ENCODE results near the gene CCDC80. TPM values are rescaled to one million over a fixed set of nuclear protein-coding genes. Genes with fewer than 3 reads are reported as not detected.

The CCDC80 gene
- total RNA-seq, 1 donor from 2014 or later: not detected

GRCh38 chr3:112687616-112688015 lies 46.7 kb upstream of the CCDC80 start:
- H3K9me3 Mint-ChIP-seq: peaks cover 3% of the 10 kb centered on the region
- H3K36me3 Mint-ChIP-seq (ENCODE audit: low read depth): no peaks in the 10 kb centered on the region
- H3K27me3 Mint-ChIP-seq: no peaks in the 10 kb centered on the region
- no peak overlapping the region for H3K4me3 Mint-ChIP-seq
- intact Hi-C loops (cut with micrococcal nuclease): no loop called here
- DNase-seq (no peak), ATAC-seq (ENCODE audit: low read depth) (no peak)
- H3K27ac Mint-ChIP-seq: no peak overlapping the region
- POLR2A ChIA-PET: no interaction called here
- no peak for TF ChIP-seq CTCF (IDR thresholded peaks at IDR 0.05)
- CTCF ChIA-PET: no interaction called here
- H3K4me1 Mint-ChIP-seq: peaks cover 10% of the 10 kb centered on the region

GRCh38 chr3:112687211-112687610 lies 46.3 kb upstream of the CCDC80 start:
- Mint-ChIP-seq H3K27me3 (no peaks in the 10 kb centered on the region), H3K4me3 (no peak overlapping the region), H3K4me1 (peaks cover 10% of the 10 kb centered on the region), H3K9me3 (peaks cover 3% of the 10 kb centered on the region), H3K27ac (no peak overlapping the region), H3K36me3 (ENCODE audit: low read depth) (no peaks in the 10 kb centered on the region)
- DNase-seq: no peak
- no peak for TF ChIP-seq CTCF (IDR thresholded peaks at IDR 0.05)
- POLR2A ChIA-PET: no interaction called here
- CTCF ChIA-PET: no interaction called here
- no peak for ATAC-seq (ENCODE audit: low read depth)
- intact Hi-C loops (cut with micrococcal nuclease): no loop called here

GRCh38 chr3:112685956-112686799 lies 45.2 kb upstream of the CCDC80 start:
- TF ChIP-seq CTCF (IDR thresholded peaks at IDR 0.05): no peak
- peaks cover 13% of the 10 kb centered on the region for H3K4me1 Mint-ChIP-seq
- H3K36me3 Mint-ChIP-seq (ENCODE audit: low read depth): no peaks in the 10 kb centered on the region
- DNase-seq (no peak), ATAC-seq (ENCODE audit: low read depth) (no peak)
- intact Hi-C loops (cut with micrococcal nuclease): no loop called here
- POLR2A ChIA-PET: no interaction called here
- no peak overlapping the region for H3K4me3 Mint-ChIP-seq
- CTCF ChIA-PET: no interaction called here
- H3K9me3 Mint-ChIP-seq: peaks cover 3% of the 10 kb centered on the region
- H3K27ac Mint-ChIP-seq: no peak overlapping the region
- no peaks in the 10 kb centered on the region for H3K27me3 Mint-ChIP-seq

GRCh38 chr3:112685420-112685819 lies 44.5 kb upstream of the CCDC80 start:
- POLR2A ChIA-PET: no interaction called here
- ATAC-seq (ENCODE audit: low read depth): no peak
- no peak for DNase-seq
- Mint-ChIP-seq H3K4me1 (peaks cover 13% of the 10 kb centered on the region), H3K9me3 (no peaks in the 10 kb centered on the region), H3K27ac (no peak overlapping the region), H3K36me3 (ENCODE audit: low read depth) (no peaks in the 10 kb centered on the region), H3K27me3 (no peaks in the 10 kb centered on the region), H3K4me3 (no peak overlapping the region)
- TF ChIP-seq CTCF (IDR thresholded peaks at IDR 0.05): no peak
- CTCF ChIA-PET: no interaction called here
- intact Hi-C loops (cut with micrococcal nuclease): no loop called here

- POLR2A ChIA-PET: interaction anchor here (0.6 kb wide), 1 partner anchor 840 kb away, joined by 5 read pairs; no protein-coding TSS in a partner anchor
- Mint-ChIP-seq H3K4me3 (no peak overlapping the region), H3K36me3 (ENCODE audit: low read depth) (no peaks in the 10 kb centered on the region), H3K4me1 (peaks cover 6% of the 10 kb centered on the region), H3K9me3 (no peaks in the 10 kb centered on the region), H3K27me3 (no peaks in the 10 kb centered on the region), H3K27ac (no peak overlapping the region)
- DNase-seq: no peak
- intact Hi-C loops (cut with micrococcal nuclease): no loop called here
- no peak for TF ChIP-seq CTCF (IDR thresholded peaks at IDR 0.05)
- CTCF ChIA-PET: no interaction called here
- no peak for ATAC-seq (ENCODE audit: low read depth)
These were observed 41.4 kb upstream of the CCDC80 start for GRCh38 chr3:112682361-112682760.
